GM21576 (cell line): ENCODE measurements around the gene CTRB2.
"Not testable (repeated sequence)": the region's sequence is repeated elsewhere in the genome, so short reads cannot be mapped to it uniquely, and the experiment has no call there.

Experiments used
- ATAC-seq: cut with Tn5 transposase; IDR thresholded peaks from one replicate; pipeline ENCODE4 v1.9.1; 2021; ENCODE audit warnings: mild to moderate bottlenecking, moderate library complexity; ENCODE audit not compliant: unreplicated experiment

CTRB2 gene

DNA sequence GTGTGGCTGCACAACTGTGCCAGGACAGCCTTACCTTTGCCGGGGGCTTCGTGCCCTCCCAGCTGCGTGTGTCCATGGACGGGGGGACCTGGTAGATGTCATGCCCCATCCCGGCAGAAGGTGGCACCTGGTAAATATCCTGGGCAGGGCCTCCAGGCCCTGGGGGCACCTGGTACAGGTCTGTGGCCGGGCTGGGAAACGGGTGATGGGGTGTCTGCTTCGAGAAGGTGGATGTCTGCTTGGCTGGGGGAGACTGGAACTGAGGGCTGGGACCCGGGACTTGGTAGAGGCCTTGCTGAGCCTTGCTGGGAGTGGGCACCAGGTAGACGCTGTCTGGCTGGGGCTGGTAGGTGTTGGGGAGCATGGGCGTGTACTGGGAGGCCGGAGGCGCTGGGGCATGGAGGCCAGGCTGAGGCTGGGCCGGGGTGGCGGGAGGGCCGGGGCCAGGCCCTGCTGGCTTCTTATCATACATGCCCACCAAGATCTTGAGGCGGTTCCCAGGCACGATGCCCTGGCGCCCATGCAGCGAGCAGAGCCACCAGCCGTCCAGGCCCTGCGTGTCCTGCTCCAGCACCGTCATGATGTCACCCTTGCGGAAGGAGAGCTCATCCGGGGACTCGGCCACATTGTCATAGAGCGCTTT is 35.6 kb upstream of the CTRB2 start:
- not testable (repeated sequence) for ATAC-seq

DNA sequence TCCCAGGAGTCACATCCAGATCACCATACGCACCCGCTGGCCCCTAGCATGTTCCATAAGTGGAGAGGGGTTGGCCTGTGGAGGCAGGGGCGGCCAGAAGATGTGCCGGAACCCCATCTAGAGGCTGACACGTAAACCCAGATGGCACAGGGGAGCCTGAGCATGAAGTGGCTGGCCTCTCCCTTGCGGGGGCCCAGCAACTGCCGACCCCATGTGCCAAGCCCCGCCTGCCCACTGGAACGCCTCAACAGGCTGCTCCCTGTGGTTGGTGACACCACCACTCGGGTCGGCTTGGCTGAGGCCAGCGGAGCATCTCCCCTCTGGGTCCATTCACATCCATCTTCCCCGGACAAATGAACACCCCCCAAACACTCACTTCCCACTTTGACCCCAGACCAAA is 35.0 kb upstream of the CTRB2 start:
- ATAC-seq: no peak

DNA sequence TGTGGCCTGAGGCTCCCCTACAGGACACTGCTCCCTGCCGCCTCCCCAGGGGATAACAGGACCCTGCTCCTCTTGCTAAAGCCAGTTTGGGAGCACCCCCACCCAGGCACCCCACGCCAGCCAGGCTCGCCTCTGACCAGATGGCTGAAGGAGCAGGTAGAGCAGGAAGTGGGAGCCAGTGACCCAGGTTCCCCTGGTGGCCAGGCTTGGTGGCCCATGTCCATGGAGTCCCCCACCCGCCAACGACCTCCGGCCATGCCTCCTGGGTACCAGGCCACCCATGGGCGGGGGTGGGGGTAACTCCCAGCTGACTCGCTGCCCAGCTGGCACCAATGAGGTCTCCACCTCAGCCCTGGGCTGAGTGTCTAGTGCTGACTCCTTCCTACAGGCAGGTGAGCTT is 34.5 kb upstream of the CTRB2 start:
- no peak for ATAC-seq

DNA sequence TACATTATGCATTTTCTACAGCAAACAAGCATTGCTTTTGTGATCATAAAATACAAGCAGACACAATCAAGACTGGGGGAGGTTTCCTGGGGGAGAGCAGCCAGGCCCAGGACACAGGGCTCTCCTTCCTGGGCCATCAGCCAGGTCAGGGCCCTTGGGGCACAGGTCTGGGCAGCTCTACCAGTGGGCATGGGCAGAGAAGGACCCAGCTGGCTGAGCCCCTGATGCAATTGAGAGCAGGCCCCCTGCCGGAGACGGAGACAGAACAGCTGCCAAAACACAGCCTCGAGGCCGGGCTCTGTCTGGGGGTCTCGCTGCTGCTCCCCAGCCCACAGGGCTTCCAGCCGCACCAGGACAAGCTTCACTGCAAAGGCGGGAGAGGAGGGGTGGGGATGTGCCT is 33.7 kb upstream of the CTRB2 start:
- not testable (repeated sequence) for ATAC-seq

DNA sequence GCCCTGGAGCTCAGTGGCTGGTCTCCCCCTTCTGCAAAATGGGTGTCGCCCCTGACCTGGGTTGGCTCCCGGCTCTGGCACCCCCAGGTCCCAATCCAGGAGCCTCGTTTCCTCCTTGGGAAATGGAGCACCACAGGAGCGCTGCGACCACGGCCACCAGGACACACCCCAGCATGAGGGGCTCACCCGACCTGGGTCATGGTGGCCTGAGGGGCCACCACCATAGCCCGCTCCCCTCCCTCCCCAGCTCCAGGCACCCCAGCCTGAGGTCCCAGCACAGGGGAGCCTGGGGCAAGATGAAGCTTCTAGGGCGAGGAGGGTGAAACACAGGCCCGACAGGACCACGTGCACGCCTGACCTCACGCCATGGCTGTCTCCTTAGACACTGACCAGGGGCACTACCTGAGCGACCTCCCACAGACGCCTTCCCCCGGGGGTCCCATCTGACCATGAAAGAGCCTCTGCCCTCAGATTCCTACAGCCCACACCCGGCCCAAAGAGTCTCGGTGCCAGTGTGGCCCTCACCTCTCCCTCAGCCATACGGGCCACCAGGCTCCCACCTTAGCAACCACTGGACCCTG is 32.7 kb upstream of the CTRB2 start:
- ATAC-seq: no peak

DNA sequence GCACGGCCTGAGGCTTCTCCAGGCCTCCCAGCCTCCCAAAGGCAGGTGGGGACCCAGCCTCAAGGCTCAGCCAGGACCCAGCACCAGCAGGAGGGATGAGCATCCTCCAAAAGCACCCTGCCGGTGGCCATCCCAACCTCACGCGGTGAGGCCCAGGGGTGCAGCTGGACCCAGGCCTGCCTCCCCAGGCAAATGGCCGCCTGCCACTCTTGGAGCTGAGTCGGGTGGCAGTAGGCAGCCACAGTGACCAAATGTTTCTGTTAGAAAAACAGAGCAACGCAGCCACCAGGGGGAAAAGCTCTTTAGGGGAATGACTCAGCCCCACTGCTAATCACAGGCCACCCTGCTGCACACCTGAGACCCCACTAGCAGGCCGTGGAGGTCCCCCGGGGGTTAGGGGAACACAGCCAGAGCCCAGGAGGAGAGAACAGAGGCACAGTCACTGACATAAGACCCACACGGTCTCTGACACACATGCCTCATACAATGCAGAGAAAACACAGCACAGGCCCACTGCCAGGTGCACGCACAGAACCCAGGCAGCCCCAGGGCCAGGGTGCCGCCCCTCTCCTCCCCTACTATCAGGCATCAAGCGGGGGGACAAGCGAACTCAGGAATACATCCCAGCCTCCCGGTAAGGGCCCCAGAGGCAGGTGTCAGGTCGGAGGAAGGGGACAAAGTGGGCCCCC is 32.0 kb upstream of the CTRB2 start:
- ATAC-seq: no peak

DNA sequence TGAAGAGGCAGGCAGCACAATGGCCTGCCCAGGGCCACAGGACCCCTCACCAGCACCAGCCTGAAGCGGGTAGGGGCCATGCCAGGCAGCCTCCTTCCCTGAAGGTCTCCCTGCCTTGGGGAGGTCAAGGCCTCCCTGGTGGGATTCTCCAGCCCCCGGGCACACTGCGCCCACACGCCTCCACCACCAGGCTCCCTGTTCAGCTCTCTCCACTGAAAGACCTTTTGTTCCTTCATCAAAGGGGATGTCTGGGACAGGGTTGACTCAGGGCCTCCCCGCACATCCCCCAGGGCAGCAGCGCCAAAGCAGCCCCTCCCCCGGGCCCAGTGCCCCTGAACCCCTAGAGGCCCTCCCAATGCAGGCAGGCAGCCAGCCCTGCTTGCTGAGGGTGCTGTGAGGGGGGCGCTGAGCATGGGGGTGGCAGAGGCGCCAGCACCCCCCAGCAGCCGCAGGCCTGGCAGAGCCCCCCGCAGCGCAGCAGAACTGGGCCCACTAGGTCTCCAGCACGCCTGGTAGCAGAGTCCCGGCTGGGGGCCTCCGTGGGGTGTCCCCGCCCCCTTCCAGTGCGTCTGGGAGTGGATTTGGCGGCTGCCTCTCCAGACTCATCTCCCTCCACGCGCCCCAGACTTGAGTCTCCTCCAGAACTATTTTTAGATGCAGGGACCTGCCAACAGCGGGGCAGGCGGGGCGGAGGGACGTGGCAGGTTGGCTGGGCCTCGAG is 31.3 kb upstream of the CTRB2 start:
- no peak for ATAC-seq

DNA sequence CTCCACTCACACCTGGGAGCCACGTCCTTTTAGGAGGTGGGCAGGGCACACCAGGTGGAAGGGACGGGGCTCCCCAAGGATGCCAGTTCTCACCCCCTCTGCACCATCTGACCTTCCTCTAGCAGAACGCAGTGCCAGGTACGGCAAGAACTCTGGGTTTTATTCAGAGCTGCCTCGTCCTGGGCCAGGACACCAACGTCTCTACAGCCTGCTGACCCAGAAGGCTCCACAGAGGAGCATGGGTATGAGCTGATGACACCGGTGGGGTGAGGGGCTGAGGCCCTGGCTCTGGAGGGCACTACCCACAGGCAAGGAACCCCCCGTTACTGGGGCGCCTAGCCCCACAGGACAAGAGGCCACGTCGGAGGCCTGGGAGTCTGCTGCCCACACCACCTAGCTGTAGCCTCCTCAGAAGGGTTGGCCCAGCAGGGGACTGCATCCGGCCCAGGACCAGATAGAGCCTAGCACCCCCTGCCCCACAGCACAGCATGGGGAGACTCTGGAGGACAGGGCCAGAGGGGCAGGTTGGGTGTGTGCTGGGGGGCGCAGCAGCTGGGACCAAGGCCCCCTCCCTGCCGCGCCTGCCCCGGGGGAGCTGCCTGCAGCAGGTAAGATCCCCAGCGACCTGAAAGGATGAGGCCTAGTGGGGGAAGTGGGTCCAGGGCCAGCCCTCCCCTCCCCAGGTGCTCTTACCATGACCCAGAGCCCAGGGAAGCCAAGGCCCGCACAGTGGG is 30.6 kb upstream of the CTRB2 start:
- no peak for ATAC-seq

DNA sequence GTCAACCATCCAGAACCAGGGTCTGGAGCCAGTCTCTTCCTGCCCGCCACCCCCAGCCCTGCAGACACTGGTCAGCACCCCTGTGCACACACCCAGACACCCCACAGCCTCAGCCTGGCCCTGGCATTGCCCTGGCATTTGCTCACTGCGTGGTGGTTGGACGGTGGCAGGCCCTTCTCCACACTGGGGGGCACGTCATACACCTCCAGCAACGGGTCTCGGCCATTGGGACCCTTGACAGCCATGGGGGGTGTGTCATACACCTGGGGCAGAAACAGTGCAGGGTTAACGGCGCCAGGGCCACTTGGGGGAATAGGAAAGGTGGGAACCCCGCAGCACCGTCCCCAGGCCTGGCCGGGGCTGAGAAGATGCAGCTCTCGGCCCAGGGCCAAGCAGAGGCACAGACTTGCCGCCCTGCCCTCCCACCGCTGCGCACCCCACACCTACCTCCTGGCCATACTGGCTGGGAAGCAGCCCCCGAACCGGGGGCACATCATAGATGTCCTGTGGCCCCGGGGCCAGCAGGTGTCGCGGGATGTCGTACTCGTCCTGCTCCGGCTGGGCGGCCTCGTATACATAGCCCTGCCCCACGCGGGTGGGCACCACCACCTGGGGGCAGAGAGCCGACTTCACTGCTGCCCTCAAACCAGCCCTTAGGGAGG is 29.9 kb upstream of the CTRB2 start:
- ATAC-seq: no peak

DNA sequence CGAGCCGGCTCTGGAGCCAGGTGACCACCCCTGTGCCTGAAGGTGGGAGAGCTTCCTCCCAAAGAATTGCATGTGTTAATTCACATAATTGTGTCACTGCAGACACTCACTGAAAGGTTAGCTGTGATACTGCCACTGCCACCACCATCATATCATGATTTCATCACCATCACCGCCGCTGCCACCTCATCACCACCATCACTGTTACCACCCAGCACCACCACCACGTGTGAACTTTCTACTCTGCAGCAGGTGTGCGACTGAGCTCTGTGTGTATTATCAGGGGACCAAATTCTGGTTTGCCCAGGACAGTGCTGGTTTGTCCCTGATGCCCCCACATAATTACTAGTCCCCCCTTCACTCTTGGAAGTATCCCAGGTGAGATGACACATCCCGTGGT is 29.3 kb upstream of the CTRB2 start:
- no peak for ATAC-seq

DNA sequence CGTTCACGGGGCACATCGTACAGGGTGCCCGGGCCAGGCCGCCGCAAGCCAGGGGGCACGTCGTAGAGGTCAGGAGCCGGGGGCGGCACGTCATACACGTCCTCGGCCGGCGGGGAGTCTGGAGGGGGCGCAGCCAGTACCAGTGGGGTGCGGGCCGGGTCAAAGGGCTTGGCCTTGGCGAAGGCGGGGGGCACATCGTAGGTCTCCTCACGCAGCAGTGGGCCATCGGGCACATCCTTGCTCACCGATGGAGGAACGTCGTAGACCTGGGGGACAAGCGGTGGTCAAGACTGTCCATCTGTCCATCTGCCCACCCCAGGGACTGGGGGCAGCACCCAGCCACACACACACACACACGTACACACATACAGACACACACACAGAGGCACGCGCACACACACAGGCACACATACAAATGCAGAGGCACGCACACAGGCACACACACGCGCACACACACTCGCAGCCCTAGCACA is 28.8 kb upstream of the CTRB2 start:
- ATAC-seq: no peak

DNA sequence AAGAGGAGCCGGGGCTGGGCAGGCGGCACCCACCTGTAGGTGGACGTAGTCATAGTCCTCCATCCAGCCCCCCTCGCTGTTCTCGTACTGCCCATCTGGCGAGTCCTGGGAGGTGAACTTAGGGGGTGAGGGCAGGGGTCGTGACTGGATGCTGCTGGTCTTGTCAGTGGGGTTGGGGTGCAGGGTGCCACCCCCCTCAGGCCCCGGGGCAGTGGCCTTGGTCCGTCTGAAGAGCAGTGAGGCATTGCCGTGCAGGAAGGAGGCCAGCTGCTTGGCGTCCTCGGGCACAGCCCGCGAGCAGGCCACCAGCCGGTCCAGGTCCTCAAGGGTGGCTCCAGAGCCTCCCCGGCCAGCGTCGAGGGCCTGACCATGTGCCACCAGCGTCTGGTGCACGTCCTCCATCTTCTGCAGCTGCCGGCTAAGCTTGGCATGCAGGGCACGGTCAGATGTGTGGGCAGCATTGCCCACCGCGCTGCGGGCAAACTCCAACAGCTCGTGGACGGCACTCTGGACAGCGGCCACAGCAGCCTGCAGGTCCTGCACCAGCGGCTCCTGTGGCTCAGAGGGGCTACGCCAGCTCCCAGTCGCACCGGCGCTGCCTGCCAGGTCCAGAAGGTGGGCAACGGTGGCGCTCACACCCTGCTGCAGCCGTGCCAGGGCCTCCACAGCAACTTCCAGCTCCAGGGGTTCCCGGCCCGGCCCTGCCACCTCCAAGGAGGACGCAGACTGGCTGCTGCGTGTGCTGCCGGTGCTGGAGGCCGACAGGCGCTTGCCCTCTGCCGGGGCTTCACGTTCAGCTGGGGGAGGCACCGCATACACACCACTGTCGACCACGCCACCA is 28.1 kb upstream of the CTRB2 start:
- no peak for ATAC-seq

DNA sequence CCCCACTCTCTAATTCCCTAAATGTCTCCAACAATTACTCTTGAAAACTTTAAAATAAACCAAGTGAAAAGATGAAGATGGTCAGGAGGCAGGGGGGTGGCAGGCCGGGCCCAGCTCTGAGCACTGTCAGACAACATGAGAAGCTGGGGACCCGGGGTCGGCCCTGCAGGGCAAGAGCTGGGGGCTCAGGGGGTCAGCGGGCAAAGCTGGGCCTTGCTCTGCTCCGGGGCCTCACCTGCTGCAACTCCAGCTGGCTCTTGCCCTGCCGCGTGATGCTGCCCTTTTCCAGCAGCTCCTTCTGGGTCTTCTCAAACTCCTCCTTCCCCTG is 26.6 kb upstream of the CTRB2 start:
- ATAC-seq: no peak

DNA sequence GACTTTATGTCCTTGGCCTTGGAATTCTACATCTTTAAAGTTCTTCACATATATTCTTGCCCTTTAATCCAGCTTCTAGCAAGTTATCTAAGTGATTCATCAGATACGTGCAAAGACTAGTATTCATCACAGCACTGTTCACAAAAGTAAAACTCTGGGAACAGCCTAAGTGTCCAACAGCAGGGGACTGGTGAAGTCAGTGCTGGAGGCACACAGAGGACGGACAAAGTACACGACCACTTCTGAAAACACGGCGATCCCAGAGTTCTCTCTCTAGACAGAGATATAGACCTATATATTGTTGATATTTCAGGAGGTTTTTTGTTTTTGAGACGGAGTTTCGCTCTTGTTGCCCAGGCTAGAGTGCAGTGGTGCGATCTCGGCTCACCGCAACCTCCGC is 24.6 kb upstream of the CTRB2 start:
- no peak for ATAC-seq

DNA sequence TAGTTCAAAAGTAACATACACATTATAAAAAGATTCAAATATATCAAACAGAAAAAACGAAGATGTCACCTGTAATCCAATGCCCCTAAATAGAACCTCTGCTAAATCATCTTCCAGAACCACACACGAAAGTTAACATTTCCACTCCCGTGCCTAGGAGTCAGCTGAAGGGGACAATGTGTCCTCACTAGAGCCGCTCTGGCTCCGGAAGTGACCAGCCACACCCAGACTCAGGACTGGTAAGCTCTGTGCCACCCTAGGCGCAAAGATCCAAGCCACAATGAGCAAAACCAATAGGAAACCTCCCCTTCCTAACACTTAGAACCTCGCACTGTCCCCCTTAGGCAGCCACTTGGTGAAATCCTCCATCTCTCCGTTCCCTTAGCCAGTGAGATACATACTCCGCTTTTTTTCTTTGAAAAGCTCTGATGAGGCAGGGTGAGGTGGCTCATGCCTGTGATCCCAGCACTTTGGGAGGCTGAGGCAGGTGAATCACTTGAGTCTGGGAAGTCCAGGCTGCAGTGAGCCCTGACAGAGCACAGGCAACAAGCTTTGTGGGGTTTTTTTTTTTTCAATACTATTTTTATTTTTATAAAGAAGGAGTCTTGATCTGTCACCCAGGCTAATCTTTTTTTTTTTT is 23.6 kb upstream of the CTRB2 start:
- ATAC-seq: no peak

DNA sequence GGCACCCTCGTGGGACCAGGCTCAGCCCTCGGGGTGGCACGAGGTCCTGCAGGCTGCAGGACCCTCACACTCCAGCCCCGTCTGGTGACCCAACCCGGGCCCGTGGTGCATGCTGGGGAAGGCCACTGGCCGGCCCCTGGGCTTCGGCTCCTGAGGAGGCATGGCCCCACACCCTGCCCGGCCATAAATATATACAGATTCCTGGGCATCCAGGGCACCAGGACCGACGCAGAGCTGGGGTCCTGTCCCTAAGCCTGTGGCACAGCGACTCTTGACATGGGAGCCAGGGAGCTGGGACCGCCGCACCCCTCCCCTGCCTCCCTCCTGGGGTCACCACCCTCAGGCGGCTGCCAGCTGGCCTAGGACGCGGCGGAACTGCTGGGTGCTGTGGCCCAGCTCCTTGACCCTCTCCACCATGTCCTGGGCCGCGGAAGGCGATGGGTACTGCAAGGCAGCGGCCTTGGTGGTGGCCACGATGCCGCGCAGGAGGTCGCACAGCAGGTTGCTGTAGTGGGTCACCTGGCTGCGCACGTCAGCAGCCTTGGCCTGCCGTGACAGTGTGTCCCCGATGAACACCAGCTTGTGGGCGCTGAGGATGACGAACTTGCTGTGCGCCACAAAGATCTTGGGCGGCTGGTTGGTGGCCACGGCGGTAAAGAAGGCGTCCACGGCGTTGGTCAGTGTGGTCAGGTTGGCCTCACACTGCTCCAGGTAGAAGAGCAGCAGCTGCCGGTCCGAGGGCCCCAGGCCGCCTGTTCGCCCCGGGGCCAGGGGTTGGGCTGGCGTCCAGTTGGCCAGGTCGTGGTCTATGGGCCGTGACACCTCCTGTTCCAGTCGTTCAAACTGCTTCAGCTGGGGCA is 22.4 kb upstream of the CTRB2 start:
- ATAC-seq: no peak

DNA sequence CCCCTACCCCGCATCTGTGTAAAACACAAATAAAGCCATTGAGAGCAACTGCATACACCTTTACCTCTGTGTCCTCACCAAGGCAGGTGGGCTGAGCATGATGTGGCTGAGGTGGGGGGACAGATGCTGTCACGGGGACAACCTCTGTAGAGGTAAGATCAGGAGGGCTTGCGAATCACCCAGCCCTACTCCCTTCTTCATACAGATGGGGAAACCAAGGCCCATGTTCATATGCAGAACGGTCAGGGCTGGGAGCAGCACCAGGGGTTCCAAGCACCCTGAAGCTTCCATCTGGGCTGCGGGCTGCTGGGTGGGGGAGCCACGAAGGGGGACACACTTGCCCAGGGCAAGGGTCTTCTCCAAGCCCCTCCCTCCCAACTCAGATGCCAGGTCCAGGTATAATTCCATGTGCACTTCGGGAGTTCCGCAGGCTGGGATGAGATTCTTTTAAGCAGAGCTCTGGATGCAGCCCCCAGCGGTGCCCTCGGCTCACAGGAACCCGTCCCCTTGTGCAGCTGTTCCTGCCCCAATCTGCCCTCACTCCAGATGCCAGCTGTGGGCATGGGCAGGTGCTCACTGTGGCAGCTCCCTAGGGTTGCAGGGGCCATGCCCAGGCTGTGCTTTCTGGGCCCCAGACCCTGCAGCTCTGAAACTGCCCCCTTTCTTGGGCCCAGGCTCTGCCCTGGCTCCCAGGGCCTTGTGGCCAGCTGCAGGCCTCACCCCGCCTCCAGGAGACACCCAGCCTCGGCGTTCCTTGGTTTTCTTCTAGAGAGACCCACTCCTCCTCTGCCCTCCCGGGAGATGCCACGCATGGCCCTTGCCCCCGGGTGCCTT is 21.4 kb upstream of the CTRB2 start:
- ATAC-seq: no peak
